GM19240 (cell line): Measurements from ENCODE around the gene GTF2A1L.
"Not testable (repeated sequence)": the region's sequence is repeated elsewhere in the genome, so short reads cannot be mapped to it uniquely, and the experiment has no call there.

Source experiments
- DNase-seq: peaks from one replicate; pipeline ENCODE4 v3.0.0; 2011; ENCODE audit warnings: low spot score; ENCODE audit not compliant: insufficient read length

The GTF2A1L gene

DNA sequence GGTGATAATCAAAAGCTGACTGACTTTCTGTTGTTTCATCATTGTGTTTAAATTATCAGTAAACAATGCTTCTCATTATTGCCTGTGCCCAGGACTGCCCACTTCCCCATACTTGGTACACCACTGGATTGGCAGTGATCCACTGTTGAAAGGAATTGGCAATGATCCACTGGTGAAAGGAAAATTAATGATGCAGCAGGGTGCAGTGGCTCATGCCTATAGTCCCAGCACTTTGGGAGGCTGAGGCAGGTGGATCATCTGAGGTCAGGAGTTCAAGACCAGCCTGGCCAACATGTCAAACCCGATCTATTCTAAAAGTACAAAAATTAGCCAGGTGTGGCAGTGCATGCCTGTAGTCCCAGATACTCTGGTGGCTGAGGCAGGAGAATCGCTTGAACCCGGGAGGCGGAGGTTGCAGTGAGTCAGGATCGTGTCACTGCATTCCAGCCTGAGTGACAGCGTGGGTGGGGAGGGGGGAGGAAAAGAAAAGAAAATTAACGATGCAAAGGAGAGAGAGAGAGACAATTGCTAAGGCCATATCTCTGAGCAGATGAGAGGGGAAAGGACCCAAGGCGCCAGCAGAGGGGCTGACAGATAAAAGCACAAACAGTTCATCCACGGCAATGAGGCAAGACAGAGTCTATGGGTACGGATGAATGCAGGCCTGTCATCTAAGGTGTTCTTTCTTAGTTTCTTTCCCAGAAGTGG lies 10.2 kb upstream of the GTF2A1L start:
- no peak for DNase-seq

DNA sequence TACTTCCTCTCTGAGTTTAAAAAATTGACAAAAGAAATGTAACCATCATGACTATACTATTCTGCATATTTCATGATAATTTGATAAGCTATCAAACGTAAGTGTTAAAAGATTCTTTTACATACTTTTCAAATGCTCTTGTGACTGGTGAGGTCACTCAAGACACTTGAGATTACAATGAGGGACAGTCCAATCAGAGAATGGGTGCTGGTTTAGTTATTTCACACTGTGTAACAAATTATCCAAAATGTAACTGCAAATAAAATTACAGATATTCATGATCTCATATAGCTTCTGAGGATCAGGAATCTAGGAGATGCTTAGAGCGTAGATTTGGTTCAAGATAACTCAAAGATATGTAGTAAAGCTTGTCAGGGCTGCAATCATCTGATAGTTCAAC lies 4.4 kb upstream of the GTF2A1L start:
- no peak for DNase-seq

DNA sequence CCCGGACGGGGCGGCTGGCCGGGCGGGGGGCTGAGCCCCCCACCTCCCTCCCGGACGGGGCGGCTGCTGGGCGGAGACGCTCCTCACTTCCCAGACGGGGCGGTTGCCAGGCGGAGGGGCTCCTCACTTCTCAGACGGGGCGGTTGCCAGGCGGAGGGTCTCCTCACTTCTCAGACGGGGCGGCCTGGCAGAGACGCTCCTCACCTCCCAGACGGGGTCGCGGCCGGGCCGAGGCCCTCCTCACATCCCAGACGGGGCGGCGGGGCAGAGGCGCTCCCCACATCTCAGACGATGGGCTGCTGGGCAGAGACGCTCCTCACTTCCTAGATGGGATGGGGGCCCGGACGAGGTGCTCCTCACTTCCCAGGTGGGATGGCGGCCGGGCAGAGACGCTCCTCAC lies 3.1 kb upstream of the GTF2A1L start:
- not testable (repeated sequence) for DNase-seq

DNA sequence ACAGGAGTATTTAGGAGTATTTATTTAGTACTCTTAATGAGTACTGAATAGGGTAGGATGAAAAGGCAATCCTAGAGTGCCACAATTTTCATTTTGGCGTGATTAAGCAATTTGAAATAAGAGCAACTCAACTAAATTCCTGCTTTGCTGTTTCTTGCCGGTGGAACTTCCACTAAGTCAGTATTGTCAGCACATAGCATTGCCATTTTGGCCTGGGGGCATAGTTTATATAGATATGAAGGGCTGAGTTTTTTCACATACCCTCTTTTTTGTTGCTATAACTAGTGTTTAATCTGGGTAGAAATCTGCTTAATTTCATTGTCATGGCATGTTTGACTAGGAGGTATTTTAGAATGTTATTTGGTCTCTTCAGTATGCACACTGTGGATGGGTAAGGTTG lies 1.9 kb downstream of the GTF2A1L start:
- no peak for DNase-seq

DNA sequence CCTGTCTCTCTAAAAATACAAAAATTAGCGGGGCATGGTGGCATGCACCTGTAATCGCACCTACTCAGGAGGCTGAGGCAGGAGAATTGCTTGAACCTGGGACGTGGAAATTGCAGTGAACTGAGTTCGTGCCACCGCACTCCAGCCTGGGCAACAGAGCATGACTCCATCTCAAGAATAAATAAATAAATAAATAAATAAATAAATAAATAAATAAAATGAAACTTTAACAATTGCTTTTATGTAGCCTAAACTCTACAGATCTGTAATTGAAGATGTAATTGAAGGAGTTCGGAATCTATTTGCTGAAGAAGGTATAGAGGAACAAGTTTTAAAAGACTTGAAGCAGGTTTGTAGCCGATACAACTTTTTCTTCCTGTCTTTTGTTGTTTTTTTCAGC lies 2.9 kb downstream of the GTF2A1L start:
- no peak for DNase-seq

DNA sequence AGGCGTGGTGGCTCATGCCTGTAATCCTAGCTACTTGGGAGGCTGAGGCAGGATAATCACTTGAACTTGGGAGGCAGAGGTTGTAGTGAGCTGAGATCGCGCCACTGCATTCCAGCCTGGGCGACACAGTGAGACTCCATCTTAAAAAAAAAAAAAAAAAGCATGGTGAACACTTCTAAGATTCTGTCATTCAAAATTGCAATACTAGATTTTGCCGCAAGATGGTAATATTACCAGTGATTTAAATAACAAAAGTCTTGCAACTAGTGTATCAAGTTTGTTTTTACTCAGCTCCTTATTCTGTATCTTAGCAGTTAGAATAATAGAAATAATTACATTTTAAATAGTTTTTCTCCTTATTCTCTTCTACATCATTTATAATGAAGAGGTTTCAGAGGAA lies 5.0 kb downstream of the GTF2A1L start:
- DNase-seq = not testable (repeated sequence)

DNA sequence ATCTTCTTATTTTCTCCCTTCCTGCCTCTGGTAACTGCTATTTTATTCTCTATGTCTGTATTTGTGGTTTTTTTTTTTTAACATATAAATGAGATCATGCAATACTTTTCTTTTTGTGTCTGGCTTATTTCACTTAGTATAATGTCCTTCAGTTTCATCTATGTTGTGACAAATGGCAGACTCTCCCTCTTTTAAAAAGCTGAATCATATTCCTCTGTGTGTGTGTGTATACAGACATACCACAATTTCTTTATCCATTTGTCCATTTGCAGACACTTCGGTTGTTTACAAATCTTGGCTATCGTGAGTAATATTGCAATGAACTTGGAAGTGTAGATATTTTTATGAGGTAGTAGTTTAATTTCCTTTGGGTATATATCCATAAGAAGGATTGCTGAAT lies 7.0 kb downstream of the GTF2A1L start:
- DNase-seq = no peak

DNA sequence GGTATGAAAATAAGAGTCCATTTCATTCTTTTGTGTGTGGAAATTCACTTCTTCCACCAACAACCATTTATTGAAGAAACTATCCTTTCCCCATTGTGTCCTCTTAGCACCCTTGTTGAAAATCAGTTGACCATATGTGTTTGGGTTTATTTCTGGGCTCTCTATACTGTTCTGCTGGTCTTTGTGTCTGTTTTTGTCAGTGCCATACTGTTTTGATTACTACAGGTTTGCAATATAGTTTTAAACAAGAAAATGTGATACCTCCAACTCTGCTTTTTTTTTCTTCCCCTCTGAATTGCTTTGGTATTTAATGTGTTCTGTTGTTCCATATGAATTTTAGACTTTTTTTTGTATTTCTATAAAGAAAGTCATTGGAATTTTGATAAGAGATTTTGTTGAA lies 8.4 kb downstream of the GTF2A1L start:
- DNase-seq = no peak

DNA sequence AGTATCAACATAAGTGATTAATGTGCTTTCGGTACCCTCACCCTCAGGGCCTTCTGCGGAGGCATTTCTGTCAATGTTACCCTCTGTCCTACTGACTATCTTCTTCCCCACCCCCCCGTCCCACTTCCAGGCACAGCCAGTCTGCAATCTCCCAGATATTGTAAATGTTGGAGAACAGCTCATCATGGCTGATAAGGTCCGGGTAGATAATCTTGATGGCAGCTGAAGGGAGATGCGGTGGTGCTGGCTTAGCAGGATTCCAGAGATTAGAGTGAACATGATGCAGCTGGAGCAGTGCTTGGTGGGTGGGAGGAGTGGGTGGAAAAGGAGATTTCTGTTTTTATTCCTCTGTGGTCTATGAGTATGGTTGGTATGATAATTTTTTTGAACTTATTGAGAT lies 15.5 kb downstream of the GTF2A1L start:
- no peak for DNase-seq

DNA sequence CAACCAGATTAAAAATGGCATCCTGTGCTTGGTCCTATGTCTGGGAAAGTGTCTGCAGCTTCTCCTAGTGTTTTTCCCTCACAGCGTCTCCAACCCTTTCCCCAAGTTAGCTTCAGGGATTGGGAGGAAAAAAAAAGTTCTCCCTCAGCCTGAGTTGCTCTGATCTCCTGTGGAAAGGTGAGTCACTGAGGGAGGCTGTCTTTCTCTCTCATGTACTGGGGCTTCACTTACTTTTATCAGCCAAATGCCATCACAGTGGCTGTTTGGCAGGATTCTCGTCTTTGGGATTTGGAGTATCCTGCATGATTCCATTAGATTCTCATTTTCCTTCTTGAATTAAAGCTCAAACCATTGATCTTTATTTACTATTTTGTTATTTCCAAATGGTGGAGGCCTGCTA lies 18.1 kb downstream of the GTF2A1L start:
- DNase-seq = no peak

DNA sequence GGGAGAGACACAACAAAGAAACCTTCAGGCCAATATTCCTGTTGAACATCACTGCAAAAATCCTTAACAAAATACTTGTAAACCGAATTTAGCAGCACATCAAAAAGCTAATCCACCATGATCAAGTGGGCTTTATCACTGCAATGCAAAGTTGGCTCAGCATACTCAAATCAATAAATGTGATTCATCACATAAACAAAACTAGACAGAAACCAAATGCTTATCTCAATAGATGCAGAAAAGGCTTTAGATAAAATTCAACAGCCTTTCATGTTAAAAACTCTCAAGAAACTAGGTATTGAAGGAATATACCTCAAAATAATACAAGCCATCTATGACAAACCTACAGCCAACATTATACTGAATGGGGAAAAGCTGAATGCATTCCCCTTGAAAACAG lies 20.6 kb downstream of the GTF2A1L start:
- no peak for DNase-seq

DNA sequence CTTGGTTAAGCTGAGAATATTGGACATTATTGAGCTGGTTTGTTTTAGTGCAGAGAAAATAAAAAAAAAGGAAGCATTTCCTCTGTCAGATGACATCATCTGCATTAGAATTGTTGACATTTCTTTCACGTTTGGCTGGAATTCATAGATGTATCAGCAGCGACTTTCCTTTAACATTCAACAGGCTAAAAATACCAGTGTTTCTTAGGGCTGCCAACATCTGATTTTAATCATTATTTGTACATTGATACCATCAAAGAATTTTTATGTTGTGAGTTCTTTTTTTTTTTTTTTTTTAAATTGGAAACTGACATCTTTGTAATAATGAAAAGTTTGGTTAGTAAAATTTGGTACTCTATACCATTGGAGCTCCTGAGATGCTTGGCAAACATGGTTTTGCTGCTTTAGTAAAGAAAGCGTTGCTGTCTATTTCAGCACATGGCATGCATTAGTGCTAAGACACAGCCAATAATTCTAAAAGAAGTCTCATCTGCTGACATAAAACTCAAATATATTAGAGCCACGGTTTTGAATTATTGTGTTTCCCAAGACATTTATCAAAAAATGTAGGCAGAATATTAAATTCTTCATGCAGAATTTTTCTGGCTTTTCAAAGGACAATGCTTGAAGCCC lies 33.6 kb downstream of the GTF2A1L start:
- DNase-seq = no peak

DNA sequence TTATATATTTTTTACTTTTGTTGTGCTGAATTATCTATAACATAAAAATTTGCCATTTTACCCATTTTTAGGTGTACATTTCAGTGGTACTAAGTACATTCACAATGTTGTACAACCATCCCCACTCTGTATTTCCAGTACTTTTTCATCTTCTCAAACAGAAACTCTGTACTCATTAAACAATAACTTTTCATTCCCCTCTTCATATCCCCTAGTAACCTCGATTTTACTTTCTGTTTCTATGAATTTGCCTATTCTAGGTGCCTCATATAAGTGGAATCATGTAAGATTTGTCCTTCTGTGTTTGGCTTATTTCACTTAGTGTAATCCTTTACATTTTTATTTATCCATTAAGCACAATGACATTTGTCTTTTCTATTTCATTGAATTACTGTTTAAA lies 51.3 kb downstream of the GTF2A1L start:
- DNase-seq = no peak

DNA sequence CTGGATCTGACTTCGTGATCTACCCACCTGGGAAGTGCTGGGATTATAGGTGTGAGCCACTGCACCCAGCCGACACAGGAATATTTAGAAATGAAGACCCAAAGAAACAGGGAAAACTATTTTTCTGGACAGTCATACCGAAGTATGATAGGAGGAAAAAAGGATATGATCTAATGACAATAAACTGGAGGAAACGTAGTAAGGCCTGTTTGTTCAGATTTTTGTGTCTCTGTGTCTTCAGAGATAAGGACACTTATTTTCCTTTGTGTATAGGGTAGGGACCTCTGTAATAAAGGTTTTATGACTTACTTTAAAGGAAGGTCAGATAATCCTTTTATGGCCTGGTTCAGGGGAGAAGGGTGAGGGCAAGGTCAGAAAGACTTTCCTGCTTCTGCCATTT lies 55.9 kb downstream of the GTF2A1L start:
- no peak for DNase-seq

DNA sequence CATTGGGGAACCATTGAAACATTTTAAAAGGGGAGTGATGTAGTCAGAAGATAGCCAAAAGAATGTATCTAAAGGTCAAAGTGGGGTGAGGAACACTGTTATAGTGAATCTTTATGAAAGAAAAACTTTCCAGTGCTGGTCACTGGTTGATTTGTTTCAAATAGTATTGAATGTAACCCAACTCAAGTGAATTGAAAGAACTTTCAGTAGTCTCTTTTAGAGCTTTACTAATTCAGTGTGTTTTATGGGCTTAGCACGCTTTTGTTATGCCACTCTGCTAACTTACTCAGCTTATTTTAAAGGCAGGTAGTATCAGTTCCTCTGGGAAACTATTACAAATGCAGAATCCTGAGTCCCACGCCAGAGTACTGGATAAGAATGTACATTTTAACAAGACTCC lies 57.3 kb downstream of the GTF2A1L start:
- no peak for DNase-seq

DNA sequence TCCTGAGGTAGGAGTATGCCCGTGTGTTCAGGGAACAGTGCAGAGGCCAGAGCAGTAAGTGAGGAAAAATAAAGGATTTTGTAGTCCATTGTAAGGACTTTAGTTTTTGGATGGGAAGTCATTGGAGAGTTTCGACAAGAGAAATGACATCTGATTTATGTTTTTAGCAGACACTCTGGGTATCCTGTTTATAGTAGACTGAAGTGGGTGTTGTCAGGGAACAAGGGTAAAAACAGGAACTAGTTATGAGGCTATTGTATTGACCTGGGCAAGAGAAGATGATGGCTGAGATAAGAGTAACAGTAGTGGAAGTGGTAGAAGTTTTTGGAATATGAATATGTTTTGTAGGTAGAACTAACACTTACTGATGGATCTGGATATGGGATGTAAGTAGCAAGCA lies 59.8 kb downstream of the GTF2A1L start:
- no peak for DNase-seq

DNA sequence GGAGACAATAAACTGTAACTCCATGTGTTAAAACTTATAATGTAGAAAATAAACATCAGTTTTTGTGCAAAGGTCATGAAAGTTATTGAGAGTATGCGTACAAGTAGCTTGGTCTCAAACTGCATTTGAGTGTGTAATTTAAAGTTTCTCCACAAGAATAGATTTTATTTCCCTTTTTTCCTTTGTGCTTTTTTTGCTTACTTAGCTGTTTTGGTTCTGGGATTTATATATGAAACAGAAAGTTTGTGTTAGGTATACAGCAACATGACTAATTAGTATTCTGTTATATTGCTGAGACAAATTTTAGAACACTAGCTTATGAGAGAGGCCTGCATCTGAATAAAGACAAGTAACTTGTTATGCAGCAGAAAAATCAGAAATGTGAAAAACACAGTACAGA lies 67.5 kb downstream of the GTF2A1L start:
- no peak for DNase-seq

DNA sequence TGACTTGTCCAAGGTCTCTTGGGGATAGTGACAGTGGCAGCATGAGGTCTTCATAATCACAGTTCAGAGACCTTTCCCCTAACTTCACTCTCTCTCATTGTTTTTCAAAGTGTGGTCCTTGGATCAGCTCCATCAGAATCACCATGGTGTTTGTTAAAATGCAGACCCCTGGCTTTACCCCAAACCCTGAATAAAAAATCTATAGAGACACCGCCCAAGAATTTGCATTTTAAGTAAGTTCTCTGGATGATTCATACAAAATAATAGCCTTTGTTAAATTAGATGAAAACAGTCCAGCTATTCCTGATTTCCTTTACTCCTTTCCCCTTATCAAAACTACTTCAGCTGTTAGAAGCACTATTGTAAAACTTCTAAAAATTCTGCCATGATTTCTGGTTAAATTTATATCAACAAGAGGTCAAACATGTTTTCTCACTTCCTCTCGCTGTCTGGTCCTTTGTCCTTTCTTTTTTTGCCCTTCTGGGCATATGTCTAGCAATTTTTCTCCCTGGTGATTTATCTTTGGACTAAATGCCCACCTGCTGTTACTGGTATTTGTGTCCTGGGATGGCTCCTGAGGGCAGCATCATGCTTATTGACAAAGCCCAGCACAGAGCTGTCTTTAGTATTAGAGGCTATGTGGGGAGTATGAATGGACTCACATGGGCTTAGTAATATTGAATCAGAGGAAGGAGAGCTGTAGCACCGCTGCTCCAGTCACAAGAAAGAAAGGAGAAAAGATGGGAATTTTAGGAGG lies 74.5 kb downstream of the GTF2A1L start:
- no peak for DNase-seq

DNA sequence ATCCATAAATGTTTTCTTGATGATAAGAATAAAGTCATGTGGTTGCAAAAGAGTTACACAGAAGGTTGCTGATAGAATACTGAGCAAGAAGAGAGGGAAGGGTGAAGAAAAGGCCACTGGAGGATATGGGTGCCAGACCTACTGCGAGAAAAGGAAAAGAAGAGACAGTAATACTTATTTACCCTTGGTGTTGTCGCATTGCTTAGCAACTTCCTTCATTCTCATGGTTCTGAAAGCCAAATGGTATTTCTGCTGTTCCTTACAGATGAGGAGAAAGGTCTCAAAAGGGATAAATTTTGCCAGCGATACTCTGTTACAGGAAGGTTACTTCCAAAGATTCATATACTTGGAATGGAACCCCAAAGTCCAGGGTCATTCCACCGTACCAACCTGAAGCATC lies 75.4 kb downstream of the GTF2A1L start:
- DNase-seq = no peak

DNA sequence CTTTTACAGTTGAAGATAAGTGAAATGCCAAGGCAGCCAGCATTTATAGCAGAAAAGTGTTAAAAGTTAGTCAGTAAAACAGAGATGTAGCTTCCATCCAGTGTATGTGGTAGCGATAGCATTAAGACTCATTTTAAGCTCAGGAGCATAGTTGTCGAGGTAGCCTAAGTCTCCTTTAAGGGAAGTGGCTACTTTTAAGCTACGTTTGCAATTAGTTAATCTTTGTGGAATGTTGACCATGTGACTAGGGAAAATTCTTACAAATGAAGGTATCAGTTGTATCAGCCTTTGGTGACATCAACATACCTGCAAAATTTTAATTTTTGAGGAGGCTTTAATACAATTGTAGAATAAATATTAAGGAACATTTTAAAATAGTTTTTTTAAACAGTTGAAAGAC lies 76.0 kb downstream of the GTF2A1L start:
- DNase-seq = no peak

DNA sequence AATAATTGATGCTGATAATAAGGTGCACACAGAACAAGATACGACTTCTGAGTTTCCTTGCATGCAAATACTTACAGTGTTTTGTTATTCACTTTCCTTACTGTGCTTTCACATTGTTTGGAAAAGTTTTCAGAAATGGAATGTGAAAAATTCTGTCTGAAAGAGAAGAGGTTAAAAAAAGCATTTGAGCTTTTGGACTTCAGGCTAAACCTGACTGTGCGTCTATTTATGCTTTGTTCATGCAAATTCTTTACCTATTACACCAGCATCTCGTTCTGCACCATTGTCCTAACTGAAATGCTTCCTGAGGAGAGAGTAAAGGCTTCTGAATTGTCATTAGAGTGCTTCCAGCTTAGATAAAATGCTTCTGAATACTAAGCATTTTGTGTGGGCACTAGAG lies 76.5 kb downstream of the GTF2A1L start:
- DNase-seq = no peak

DNA sequence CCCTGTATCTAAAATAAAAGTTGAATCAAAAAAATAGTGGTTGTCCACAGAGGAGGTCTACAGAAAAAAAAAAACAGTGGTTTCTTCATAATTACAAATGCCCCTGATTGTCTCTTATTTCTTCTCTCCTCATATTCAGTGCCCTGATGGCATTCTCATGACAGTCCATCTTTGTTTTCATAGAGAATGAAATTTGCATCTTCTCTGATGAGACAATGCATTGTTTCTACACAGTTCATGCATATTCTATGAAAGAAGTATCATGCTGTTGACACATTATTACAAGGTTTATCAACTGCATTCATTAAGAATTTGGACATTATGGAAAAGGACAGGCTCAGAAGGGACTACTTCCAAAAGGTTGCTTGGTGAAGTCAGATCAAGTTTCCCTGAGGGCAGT lies 78.3 kb downstream of the GTF2A1L start:
- DNase-seq = no peak

DNA sequence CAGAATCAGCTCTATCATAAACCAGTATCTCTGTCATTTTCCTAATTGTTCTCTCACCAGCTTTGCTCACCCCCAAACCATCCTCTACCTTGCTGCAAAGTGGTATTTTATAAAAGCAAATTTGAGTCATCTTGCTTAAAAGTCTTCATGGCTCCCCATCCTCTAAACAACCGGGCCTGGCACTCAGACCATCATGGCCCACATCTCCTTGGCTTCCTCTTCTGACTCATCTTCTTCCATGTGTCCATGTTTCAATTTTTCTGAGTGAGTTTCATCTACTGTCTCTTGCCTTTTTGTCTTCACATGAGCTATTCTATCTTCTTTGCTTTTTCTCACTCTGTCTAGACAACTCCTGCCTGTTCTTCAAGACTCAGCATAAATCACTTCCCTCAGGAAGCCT lies 79.2 kb downstream of the GTF2A1L start:
- no peak for DNase-seq
